HCT116 (cell line): ENCODE results near the gene RABGAP1.

Source experiments
- EZH2 ChIP-seq: fragments of 200-600 bp; sonication (generic); IDR thresholded peaks from 2 replicates; pipeline ENCODE4 v1.6.1; 2017; ENCODE audit warnings: antibody characterized with exemption, mixed run types
- POLR2A ChIP-seq: IDR thresholded peaks from 2 replicates; pipeline ENCODE4 v1.7.0; 2011; ENCODE audit warnings: borderline replicate concordance; ENCODE audit not compliant: insufficient read depth, insufficient read length; ENCODE audit errors: extremely low read depth
- POLR2AphosphoS5 ChIP-seq: IDR thresholded peaks from 2 replicates; pipeline ENCODE4 v1.6.1; 2011; ENCODE audit warnings: mild to moderate bottlenecking, low read depth, low read length, moderate library complexity
- SRF ChIP-seq: IDR thresholded peaks from 2 replicates; pipeline ENCODE4 v1.6.1; 2012; ENCODE audit warnings: low read depth
- YY1 ChIP-seq: IDR thresholded peaks from 2 replicates; pipeline ENCODE4 v1.6.1; 2011; ENCODE audit warnings: low read length, low read depth, moderate library complexity, mild to moderate bottlenecking; ENCODE audit not compliant: insufficient replicate concordance; ENCODE audit errors: extremely low read depth
- ZNF274 ChIP-seq: fragments of 200-500 bp; sonication (Bioruptor generic); IDR thresholded peaks from 2 replicates; pipeline ENCODE4 v1.6.1; 2014; ENCODE audit warnings: mild to moderate bottlenecking, low read depth, low read length, inconsistent platforms
- TF ChIP-seq, protein P1 (sequence below), 3 experiments: fragments of 200-600 bp in 1 of 3; sonication (generic) in 1 of 3; IDR thresholded peaks in 2 of 3; conservative IDR thresholded peaks in 1 of 3; 2 replicates each; pipeline ENCODE4 v1.5.1; 2012 to 2017; ENCODE audit warnings: low read depth in 2 of 3, low read length in 2 of 3, antibody characterized with exemption in 1 of 3, borderline replicate concordance in 1 of 3, control low read depth in 1 of 3, mild to moderate bottlenecking in 1 of 3, mixed read lengths in 1 of 3, mixed run types in 1 of 3, moderate library complexity in 1 of 3; ENCODE audit not compliant: insufficient read depth in 1 of 3
- TF ChIP-seq, protein P2 (sequence below): IDR thresholded peaks from 2 replicates; pipeline ENCODE4 v1.6.1; 2012

DNA sequence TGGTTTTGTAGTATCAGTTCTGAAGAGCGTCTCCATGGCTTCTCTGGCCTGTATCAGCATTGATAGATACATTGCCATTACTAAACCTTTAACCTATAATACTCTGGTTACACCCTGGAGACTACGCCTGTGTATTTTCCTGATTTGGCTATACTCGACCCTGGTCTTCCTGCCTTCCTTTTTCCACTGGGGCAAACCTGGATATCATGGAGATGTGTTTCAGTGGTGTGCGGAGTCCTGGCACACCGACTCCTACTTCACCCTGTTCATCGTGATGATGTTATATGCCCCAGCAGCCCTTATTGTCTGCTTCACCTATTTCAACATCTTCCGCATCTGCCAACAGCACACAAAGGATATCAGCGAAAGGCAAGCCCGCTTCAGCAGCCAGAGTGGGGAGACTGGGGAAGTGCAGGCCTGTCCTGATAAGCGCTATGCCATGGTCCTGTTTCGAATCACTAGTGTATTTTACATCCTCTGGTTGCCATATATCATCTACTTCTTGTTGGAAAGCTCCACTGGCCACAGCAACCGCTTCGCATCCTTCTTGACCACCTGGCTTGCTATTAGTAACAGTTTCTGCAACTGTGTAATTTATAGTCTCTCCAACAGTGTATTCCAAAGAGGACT lies 94.2 kb downstream of the RABGAP1 start:
- TF ChIP-seq SRF: no peak
- no peak for TF ChIP-seq POLR2A
- no peak for TF ChIP-seq EZH2
- TF ChIP-seq, protein P1, sequence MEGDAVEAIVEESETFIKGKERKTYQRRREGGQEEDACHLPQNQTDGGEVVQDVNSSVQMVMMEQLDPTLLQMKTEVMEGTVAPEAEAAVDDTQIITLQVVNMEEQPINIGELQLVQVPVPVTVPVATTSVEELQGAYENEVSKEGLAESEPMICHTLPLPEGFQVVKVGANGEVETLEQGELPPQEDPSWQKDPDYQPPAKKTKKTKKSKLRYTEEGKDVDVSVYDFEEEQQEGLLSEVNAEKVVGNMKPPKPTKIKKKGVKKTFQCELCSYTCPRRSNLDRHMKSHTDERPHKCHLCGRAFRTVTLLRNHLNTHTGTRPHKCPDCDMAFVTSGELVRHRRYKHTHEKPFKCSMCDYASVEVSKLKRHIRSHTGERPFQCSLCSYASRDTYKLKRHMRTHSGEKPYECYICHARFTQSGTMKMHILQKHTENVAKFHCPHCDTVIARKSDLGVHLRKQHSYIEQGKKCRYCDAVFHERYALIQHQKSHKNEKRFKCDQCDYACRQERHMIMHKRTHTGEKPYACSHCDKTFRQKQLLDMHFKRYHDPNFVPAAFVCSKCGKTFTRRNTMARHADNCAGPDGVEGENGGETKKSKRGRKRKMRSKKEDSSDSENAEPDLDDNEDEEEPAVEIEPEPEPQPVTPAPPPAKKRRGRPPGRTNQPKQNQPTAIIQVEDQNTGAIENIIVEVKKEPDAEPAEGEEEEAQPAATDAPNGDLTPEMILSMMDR (IDR thresholded peaks at IDR 0.05 in 2 of 3, conservative IDR thresholded peaks at IDR 0.05 in 1 of 3; ENCODE audit: borderline replicate concordance in 1 of 3, insufficient read depth in 1 of 3, low read depth in 2 of 3, low read length in 2 of 3): no peak
- no peak for TF ChIP-seq YY1
- no peak for TF ChIP-seq ZNF274
- no peak for TF ChIP-seq POLR2AphosphoS5
- TF ChIP-seq, protein P2, sequence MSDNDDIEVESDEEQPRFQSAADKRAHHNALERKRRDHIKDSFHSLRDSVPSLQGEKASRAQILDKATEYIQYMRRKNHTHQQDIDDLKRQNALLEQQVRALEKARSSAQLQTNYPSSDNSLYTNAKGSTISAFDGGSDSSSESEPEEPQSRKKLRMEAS: no peak
